GM12865 (cell line): ENCODE data around the gene SOST.

Source experiments
- DNase-seq: peaks from one replicate; pipeline ENCODE4 v3.0.0; 2010; ENCODE audit warnings: low read depth
- H3K4me3 ChIP-seq: 2 replicates; pipeline ENCODE4 v1.5.1; 2011; ENCODE audit warnings: mild to moderate bottlenecking, low read depth, low read length, control low read depth
- CTCF ChIP-seq: IDR thresholded peaks from 2 replicates; pipeline ENCODE4 v1.5.1; 2011; ENCODE audit warnings: low read length, control low read depth, low read depth, inconsistent platforms; ENCODE audit not compliant: insufficient read depth; ENCODE audit errors: missing control alignments

SOST gene

GRCh38 chr17:43740541-43740940 is 18.1 kb downstream of the SOST start:
- no peak overlapping the region for H3K4me3 ChIP-seq
- no peak for DNase-seq
- no peak for TF ChIP-seq CTCF

- no peak overlapping the region for H3K4me3 ChIP-seq
- no peak for TF ChIP-seq CTCF
- no peak for DNase-seq
These were observed 20.9 kb downstream of the SOST start for GRCh38 chr17:43737722-43738121.

GRCh38 chr17:43736389-43736788 is 22.2 kb downstream of the SOST start:
- no peak for TF ChIP-seq CTCF
- no peak for DNase-seq
- no peak overlapping the region for H3K4me3 ChIP-seq

GRCh38 chr17:43734376-43734775 is 24.2 kb downstream of the SOST start:
- DNase-seq: no peak

GRCh38 chr17:43733956-43734355 is 24.6 kb downstream of the SOST start:
- no peak overlapping the region for H3K4me3 ChIP-seq
- DNase-seq: no peak
- no peak for TF ChIP-seq CTCF

More at GRCh38 chr17:43734376-43734775, 24.2 kb downstream of the SOST start:
- TF ChIP-seq CTCF: no peak
- no peak overlapping the region for H3K4me3 ChIP-seq

- H3K4me3 ChIP-seq: no peak overlapping the region
- no peak for TF ChIP-seq CTCF
- DNase-seq: no peak
These were observed 25.6 kb downstream of the SOST start for GRCh38 chr17:43732958-43733357.

GRCh38 chr17:43728081-43728480 is 30.5 kb downstream of the SOST start:
- no peak for DNase-seq
- no peak for TF ChIP-seq CTCF
- H3K4me3 ChIP-seq: no peak overlapping the region
